ENCODE data around the gene PCSK5.

- TF ChIP-seq, protein P1, sequence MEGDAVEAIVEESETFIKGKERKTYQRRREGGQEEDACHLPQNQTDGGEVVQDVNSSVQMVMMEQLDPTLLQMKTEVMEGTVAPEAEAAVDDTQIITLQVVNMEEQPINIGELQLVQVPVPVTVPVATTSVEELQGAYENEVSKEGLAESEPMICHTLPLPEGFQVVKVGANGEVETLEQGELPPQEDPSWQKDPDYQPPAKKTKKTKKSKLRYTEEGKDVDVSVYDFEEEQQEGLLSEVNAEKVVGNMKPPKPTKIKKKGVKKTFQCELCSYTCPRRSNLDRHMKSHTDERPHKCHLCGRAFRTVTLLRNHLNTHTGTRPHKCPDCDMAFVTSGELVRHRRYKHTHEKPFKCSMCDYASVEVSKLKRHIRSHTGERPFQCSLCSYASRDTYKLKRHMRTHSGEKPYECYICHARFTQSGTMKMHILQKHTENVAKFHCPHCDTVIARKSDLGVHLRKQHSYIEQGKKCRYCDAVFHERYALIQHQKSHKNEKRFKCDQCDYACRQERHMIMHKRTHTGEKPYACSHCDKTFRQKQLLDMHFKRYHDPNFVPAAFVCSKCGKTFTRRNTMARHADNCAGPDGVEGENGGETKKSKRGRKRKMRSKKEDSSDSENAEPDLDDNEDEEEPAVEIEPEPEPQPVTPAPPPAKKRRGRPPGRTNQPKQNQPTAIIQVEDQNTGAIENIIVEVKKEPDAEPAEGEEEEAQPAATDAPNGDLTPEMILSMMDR (IDR thresholded peaks at IDR 0.05), result no peak
- no peak for TF ChIP-seq POLR2A (IDR thresholded peaks at IDR 0.05)
Measured at GRCh38 chr9:76087976-76088375, 197.5 kb downstream of the PCSK5 start.
